Measurements from ENCODE around the gene ATOSB.

The ATOSB gene

DNA sequence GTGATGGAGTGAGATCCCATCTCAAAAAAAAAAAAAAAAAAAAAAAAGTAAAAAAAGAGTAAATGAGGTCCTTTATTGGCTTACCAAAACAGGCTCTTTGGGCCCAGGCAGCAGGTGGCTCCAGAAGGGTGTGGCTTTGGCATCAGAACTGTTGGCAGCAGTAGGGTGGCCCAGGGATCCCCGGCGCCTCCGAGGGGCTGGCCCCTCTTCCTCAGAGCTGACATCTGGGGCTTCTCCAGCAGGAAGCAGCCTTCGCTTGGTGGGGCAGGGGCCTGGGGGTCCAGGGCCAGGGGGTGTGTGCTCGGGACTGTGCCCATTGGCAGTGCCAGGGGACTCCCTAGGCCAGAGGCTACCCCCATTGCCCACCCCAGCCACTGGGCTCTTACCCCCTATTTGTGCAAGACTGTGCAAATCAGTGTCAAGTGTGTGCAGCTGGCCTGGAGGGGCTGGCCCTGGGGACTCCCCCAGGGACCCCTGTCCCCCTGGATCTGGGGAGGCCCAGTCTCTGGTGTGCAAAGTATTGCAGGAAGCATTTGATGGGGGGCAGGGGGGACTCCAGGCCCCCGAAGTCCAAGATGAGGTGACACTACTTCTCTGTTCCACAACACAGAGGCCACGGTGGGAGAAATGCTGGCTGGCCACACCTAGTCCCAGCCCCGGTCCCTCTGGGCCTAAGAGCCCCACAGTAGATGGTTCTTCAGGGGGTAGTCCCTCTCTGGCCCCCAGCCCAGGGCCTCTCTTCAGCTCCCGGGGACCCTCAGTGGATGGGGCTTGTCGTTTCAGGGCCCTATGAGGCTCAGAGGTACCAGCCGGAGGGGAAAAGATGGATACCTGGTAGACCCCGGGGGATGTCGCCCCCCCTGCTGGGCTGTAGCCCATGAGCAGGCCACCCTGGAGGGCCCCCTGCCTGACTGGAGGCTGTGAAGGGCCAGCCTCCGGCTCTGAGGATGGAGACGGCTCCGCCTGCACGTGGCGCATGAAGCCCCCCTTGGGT, 8.1 kb downstream of the ATOSB start:
- no peak for TF ChIP-seq GATA1 (IDR thresholded peaks at IDR 0.05; ENCODE audit: low read depth, low read length)
- TF ChIP-seq POLR2A (IDR thresholded peaks at IDR 0.05; ENCODE audit: low read length): no peak
- DNase-seq: no peak

DNA sequence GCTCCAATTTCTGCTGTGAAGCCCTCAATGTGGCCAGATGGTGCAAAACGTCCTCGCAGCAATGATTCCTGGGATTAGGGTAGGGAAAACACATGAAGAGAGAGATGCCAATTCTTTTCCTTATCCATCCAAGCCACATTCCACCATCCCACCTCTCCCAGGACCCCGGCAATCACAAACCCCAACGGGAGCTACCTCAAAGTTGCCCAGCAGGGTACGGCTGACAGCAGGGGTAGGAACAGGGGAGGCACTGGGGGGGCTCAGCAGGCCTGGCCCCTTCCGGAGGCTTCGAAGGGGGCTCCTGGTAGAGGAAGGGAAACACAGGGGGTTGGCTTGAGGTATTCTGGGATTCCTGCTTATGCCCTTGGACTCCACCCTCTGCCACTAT, 9.3 kb downstream of the ATOSB start:
- no peak for TF ChIP-seq GATA1 (IDR thresholded peaks at IDR 0.05; ENCODE audit: low read depth, low read length)
- no peak for TF ChIP-seq POLR2A (IDR thresholded peaks at IDR 0.05; ENCODE audit: low read length)
- DNase-seq: no peak

DNA sequence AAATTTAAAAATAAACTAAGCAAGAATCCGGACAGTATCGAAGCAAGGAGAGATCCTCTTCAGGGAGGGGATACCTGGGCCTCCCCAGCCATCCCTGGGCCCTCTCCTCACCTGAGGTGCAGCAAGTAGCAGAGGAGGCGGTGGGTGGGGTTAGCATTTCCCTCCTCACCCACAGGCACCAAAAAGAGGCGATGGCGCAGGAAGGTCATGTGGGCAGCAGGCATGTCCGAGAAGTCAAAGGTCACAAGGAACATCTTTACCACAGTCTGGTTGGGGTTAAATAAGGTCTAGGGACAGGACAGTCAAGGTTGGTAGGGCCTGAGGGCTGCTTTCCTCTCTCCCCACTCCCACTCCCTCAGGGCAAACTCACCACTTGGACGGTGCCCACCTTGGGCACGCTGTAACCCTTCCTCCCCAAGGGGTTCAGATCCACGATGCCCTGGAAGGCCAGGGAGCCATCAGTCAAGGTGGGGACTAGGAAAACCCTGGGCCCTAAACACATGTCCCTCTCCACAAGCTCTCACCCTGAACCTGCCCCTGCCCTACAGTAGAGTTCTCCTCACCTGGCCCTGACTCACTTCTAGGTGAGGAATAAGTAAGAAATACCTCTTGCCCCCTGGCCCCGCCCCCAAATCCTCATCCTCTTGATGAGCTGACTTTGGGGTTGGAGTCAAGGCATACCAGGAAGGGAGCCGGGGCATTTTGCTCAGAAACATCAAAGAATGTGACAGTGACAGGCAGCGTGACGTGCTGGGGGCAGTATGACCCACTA, 9.9 kb downstream of the ATOSB start:
- TF ChIP-seq GATA1 (IDR thresholded peaks at IDR 0.05; ENCODE audit: low read depth, low read length) (no peak), POLR2A (IDR thresholded peaks at IDR 0.05; ENCODE audit: low read length) (no peak)
- no peak for DNase-seq

DNA sequence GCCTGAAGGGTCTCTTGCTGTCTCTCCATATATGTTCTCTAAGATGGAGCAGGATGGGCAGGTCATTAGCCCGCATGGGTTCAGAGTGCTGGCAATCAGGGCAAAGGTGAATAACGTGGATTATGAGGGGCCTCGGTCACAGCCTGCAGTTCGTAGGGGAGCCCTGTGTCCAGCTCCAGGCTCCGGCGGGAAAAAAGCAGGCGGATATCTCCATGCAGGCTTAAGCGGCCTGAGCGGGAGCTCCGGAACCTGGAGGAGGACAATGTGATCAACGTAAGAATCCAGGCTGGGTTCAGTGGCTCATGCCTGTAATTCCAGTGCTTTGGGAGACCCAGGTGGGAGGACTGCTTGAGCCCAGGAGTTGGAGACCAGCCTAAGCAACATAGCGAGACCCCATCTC, 10.5 kb downstream of the ATOSB start:
- no peak for DNase-seq
- TF ChIP-seq GATA1 (IDR thresholded peaks at IDR 0.05; ENCODE audit: low read depth, low read length): no peak
- TF ChIP-seq POLR2A (IDR thresholded peaks at IDR 0.05; ENCODE audit: low read length): no peak

DNA sequence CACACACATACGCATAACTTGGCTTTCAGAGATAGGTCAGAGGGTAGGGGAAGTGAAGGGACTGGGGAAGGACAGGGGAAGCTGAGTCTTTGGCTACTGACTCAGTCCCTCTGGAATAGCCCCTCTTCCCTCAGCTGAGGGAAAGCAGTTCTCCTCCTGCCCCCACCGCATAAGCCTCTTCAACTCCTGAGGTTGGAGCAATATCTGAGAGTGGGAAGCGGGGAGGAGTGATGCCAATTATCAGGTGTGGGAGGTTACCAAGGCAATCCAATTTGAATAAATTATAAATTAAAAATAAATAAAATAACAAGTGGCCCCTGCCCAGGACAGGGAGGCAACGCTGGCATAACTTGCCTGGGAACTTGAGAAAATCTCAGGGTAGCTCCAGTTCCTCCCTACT, 11.1 kb downstream of the ATOSB start:
- TF ChIP-seq POLR2A (IDR thresholded peaks at IDR 0.05; ENCODE audit: low read length): no peak
- TF ChIP-seq GATA1 (IDR thresholded peaks at IDR 0.05; ENCODE audit: low read depth, low read length): no peak
- DNase-seq: no peak

DNA sequence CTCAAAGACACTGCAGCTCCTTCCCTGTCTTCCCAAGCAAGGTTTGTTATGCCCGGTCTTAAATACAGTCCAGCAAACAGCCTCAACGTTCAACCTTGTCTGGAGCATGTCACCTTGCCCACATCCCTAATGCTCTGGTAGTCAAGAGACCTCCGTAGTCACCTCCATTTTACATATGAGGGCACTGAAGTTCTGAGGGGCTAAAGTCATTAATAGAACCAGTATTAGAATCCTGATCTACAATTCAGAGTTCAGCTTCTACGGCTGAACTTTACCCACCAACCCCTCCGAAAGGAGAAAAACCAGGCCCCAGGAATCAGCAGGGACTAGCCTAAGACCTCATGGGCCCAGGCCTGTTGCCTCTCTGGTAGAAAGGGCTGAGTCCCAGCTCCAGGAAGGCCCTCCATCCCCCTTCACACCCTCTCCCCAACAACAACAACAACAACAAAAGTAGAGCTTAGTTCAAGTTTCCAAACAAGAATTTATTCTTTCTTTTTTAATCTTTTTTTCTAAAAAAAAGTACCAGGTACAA, 11.9 kb downstream of the ATOSB start:
- DNase-seq: no peak
- TF ChIP-seq POLR2A (IDR thresholded peaks at IDR 0.05; ENCODE audit: low read length): no peak
- TF ChIP-seq GATA1 (IDR thresholded peaks at IDR 0.05; ENCODE audit: low read depth, low read length): no peak

DNA sequence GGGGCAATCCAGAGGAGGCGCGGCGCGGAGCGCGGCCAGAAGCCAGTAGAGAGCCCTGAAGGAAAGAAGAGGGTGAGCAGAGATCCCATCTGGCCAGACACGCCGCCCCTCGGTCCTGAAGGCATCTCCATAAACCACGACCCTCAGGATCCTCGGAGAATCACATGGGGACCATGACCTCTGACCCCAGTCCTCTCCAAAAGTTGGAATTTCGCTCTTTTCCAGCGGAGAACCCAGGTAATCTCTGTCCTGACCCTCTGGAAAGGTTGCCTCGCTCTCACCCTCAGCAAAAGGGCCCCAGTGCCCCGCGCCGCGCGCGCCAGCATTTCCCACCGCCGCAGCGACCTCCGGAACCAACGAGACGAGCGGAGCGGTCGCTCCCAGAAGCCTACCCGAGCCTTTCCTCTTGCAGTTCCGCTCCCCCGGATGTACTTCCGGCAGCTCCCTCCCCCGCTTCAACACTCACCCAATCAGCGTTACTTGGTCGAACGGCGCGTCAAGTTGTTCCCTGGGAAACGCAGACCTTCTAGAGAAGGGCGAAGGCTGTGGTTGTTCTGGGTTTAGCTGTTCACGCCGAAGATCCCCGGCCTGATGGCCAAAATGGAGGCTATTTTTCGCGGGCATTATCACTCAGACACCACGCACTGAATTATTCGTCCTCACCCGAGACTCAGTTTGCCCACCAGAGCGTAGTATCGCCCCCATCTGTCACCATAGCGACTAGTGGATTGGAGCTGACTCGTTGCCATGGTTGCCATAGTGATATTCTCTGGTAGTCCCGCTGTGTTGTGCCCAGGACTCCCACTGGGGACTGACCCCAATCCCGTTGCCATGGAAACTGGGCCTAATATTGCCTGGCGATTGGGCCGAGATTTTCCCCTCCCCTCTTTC, 12.6 kb downstream of the ATOSB start, which contains the start of gene STOML2:
TSS of gene STOML2 (minus strand) at position 363 of the 891 bp plus-strand sequence. CDS start at position 326, 37 bp downstream.
- DNase-seq: peak; percentile 96 to 97
- TF ChIP-seq POLR2A (IDR thresholded peaks at IDR 0.05; ENCODE audit: low read length): peak; percentile 85
- TF ChIP-seq GATA1 (IDR thresholded peaks at IDR 0.05; ENCODE audit: low read depth, low read length): no peak

DNA sequence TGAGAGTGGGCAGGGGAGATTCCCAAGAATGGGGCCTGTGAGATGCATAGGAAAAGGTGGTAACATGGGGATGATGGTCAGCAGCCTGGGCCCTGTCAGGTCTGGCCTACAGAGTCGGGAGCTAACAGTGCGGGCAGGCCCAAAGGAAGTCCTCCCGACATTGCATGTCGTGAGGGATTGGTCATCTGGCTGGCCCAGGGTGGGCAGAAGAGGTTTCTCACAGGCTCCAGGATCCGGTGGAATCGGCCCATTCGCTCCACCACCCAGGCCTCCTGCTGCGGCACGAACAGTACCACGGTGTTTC, 13.2 kb downstream of the ATOSB start:
- DNase-seq: no peak
- TF ChIP-seq POLR2A (IDR thresholded peaks at IDR 0.05; ENCODE audit: low read length) (no peak), GATA1 (IDR thresholded peaks at IDR 0.05; ENCODE audit: low read depth, low read length) (no peak)

DNA sequence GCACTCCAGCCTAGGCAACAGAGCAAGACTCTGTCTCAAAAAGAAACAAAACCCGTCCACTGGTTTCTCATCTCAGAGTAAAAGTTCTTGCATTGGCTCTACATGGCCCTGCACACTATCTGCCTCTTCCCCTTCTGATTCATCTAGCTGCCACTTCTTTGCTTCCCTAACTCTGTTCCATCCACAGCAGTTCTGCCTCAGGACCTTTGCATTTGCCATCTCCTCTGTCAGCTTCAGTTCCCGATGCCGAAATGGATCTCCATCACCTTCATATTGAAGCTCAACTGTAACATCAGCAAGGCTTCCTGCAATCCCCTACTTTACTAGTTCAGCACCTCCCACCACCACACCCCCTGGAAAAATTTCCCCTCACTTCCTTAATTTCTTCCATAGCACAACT, 18.1 kb downstream of the ATOSB start:
- no peak for TF ChIP-seq POLR2A (IDR thresholded peaks at IDR 0.05; ENCODE audit: low read length)
- no peak for TF ChIP-seq GATA1 (IDR thresholded peaks at IDR 0.05; ENCODE audit: low read depth, low read length)
- DNase-seq: no peak

DNA sequence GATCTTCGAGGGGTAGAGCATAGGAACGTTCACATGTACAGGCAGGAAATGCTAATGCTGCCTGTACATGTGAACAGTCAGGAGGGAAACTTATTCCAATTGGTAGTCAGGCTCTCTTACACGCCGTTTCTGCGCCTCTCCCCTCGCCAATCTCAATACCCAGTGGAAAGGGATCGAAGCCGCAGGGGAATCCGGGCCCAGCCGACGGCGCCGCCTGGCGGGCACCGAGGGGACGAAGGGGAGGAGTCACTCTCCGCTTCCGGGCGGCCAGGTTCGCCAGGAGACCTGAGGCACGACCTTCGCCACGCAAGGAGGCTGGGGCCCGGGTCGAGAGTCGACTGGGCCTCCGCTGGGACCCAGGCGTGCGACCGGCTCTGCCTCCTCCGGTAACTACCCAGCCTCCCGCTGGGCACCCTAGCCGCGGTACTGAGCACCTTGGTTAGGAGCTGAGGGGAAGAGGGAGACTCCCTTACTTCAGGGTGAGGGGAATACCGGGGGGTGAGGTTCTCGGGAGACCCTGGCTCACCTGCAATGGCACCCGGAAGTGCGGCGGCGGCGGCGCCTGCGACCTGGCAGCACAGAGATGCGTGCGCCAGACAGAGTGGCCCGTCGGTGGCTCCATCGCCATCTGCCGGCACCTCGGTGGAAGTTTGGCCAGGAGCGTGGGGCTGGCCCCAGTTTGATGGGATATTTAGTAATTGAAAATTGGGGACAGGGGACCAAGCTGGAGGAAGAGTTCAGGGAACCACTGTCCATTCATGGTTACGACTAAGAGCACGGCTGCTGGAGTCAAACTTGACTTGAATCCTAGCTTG, 19.4 kb downstream of the ATOSB start, which contains the start of gene PIGO:
TSS of gene PIGO (minus strand) at position 557 of the 815 bp plus-strand sequence. CDS start 1,026 bp downstream, outside the sequence.
- TF ChIP-seq POLR2A (IDR thresholded peaks at IDR 0.05; ENCODE audit: low read length): peak; percentile 89
- no peak for TF ChIP-seq GATA1 (IDR thresholded peaks at IDR 0.05; ENCODE audit: low read depth, low read length)
- peak; percentile 92 to 94 for DNase-seq

DNA sequence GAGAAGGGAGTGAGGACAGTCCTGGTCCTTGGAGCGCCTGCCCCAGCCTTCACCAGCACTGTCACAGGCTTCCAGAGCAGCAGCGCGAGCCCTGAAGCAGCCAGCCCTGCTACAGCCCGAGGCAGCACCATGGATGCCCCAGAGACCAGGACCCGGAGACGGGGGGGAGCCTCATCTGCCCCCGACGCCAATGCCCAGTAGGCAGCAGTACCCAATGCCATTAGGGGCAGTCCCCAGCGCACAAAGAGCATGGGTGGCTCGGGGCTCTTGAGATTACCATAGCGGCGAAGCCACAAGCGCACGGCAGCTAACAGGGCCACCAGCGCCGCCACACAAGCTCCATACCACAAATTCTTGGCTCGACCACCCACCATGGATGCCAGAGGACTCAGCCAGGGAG, 24.1 kb downstream of the ATOSB start:
- TF ChIP-seq GATA1 (IDR thresholded peaks at IDR 0.05; ENCODE audit: low read depth, low read length) (no peak), POLR2A (IDR thresholded peaks at IDR 0.05; ENCODE audit: low read length) (no peak)
- no peak for DNase-seq

DNA sequence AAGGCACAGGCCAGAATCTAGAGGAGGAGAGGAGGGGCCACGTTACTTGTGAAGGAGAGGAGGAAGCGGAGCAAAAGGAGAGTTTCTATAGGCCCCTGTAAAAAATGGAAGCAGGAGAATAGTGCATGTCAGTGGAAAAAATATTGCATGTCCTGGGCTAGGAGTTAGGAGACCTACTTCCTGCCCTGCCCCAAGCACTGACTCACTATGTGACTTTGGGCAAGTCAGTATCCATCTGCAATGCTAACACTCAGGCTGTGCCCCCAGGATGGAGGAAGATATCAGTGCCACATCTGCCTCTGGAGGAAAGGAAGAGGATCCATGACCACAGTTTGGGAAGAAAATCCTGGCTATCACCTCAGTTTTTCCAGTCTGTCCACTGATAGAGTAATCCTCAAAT, 26.2 kb downstream of the ATOSB start:
- TF ChIP-seq GATA1 (IDR thresholded peaks at IDR 0.05; ENCODE audit: low read depth, low read length): no peak
- no peak for TF ChIP-seq POLR2A (IDR thresholded peaks at IDR 0.05; ENCODE audit: low read length)
- no peak for DNase-seq

All from erythroblast (primary cell).